Skeletal muscle cell (primary cell): ENCODE results near the gene NPDC1.

Source experiments
- DNase-seq: peaks from one replicate; pipeline ENCODE4 v3.0.0-alpha.2; 2010; ENCODE audit warnings: low read depth
- H3K4me3 ChIP-seq: 2 replicates; pipeline ENCODE4 v1.5.1; 2011; ENCODE audit warnings: low read depth, mild to moderate bottlenecking, control low read depth, low read length, moderate library complexity

NPDC1 gene

GRCh38 chr9:137046088-137046787 lies at the start of gene NPDC1:
Gene NPDC1 (minus strand): TSS chr9:137046177. CDS start chr9:137045989, 188 bp downstream.
- DNase-seq: no peak

GRCh38 chr9:137089232-137089947 lies 43.4 kb upstream of the NPDC1 start:
- no peak for DNase-seq
- H3K4me3 ChIP-seq: no peak overlapping the region

More at GRCh38 chr9:137046088-137046787, at the start of gene NPDC1:
- peak within 1 kb of the TSS; percentile 65 for H3K4me3 ChIP-seq

GRCh38 chr9:137088121-137088520 lies 42.1 kb upstream of the NPDC1 start:
- no peak overlapping the region for H3K4me3 ChIP-seq
- no peak for DNase-seq

GRCh38 chr9:137087409-137087925 lies 41.5 kb upstream of the NPDC1 start:
- DNase-seq: no peak
- peak overlapping the region; percentile 86 for H3K4me3 ChIP-seq

- DNase-seq: peak; percentile 95
- H3K4me3 ChIP-seq: peak within 1 kb of the TSS; percentile 86
Observed at GRCh38 chr9:137086531-137087408, 40.8 kb upstream of the NPDC1 start, which contains the start of gene MAN1B1. Gene MAN1B1 (plus strand): TSS chr9:137086985. CDS start chr9:137087000, 15 bp downstream.

- no peak for DNase-seq
Observed at GRCh38 chr9:137085920-137086530, 40.0 kb upstream of the NPDC1 start.

GRCh38 chr9:137084526-137084925 lies 38.5 kb upstream of the NPDC1 start:
- no peak for DNase-seq
- no peak overlapping the region for H3K4me3 ChIP-seq

More at GRCh38 chr9:137085920-137086530, 40.0 kb upstream of the NPDC1 start:
- peak overlapping the region; percentile 86 for H3K4me3 ChIP-seq

GRCh38 chr9:137083394-137084004 lies 37.5 kb upstream of the NPDC1 start:
- peak; percentile 84 for DNase-seq
- no peak overlapping the region for H3K4me3 ChIP-seq

GRCh38 chr9:137082925-137083290 lies 36.9 kb upstream of the NPDC1 start:
- DNase-seq: no peak
- H3K4me3 ChIP-seq: no peak overlapping the region

GRCh38 chr9:137082222-137082924 lies 36.4 kb upstream of the NPDC1 start:
- H3K4me3 ChIP-seq: no peak overlapping the region
- no peak for DNase-seq

GRCh38 chr9:137080260-137081122 lies 34.5 kb upstream of the NPDC1 start:
- DNase-seq: no peak
- no peak overlapping the region for H3K4me3 ChIP-seq

GRCh38 chr9:137079401-137079787 lies 33.4 kb upstream of the NPDC1 start:
- no peak overlapping the region for H3K4me3 ChIP-seq
- no peak for DNase-seq

- peak overlapping the region; percentile 64 for H3K4me3 ChIP-seq
- DNase-seq: no peak
Observed at GRCh38 chr9:137078701-137079400, 32.9 kb upstream of the NPDC1 start.

GRCh38 chr9:137077758-137078693 lies 32.0 kb upstream of the NPDC1 start:
- DNase-seq: no peak
- peak overlapping the region; percentile 64 for H3K4me3 ChIP-seq

- no peak for DNase-seq
- peak within 1 kb of the TSS; percentile 64 for H3K4me3 ChIP-seq
Observed at GRCh38 chr9:137077010-137077747, 31.2 kb upstream of the NPDC1 start, which contains the start of gene UAP1L1. Gene UAP1L1 (plus strand): TSS chr9:137077517. CDS start chr9:137077533, 16 bp downstream.
